SK-N-MC (cell line): ENCODE measurements around the gene RBM26.

Experiments
- EZH2 ChIP-seq: fragments of 200-600 bp; sonication (generic); IDR thresholded peaks from one replicate; pipeline ENCODE4 v1.6.1; 2017; ENCODE audit warnings: antibody characterized with exemption
- POLR2AphosphoS5 ChIP-seq: IDR thresholded peaks from 2 replicates; pipeline ENCODE4 v1.6.1; 2012; ENCODE audit warnings: mild to moderate bottlenecking, low read depth, low read length, borderline replicate concordance

DNA sequence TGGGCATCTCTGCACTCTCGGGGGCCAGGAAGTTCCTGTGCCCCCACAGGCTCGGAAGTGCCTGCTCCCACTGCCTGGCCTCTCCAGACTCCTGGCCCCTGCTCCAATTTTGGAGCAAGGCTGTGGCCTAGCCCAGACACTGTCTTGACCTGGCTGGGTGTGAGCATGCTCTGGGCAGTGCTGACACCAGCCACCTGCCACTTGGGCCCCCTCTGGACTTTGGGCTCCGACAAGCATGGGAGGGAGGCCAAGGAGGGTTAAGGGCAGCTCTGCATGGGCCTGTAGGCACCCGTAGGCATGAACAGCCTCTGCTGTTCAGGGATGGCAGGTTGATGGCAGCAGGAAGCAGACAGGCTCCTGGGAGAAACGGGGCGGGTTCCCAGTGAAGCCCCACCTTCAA is 26.0 kb upstream of the RBM26 start:
- no peak for TF ChIP-seq POLR2AphosphoS5
- no peak for TF ChIP-seq EZH2
